K562 (cell line): ENCODE data around the gene METAP1D. TPM values are rescaled to one million over a fixed set of nuclear protein-coding genes. Genes with fewer than 3 reads are reported as not detected.

ENCODE experiments used
- ATAC-seq: fragments of 200-7000 bp; cut with Tn5 transposase; 3 replicates; pipeline ENCODE4 v1.9.1; 2020; ENCODE audit warnings: moderate library complexity
- BruUV-seq: library from RNA; stranded (reverse); fragments of 400-500 nt; replicated peaks from 2 replicates; lab custom pipeline; 2021; lab: Mats Ljungman, UMichigan
- CTCF ChIA-PET: fragments of 300-600 bp; formaldehyde crosslinking; extraction: SDS; loops from one replicate; lab custom pipeline; 2021; ENCODE audit warnings: low intra/inter-chr PET ratio; lab: Yijun Ruan, JAX
- POLR2A ChIA-PET: fragments of 300-600, 350-650 bp; sonication (Branson Sonifier 250); formaldehyde crosslinking; extraction: SDS; loops from one replicate; lab custom pipeline; 2021; ENCODE audit warnings: antibody characterized with exemption, inconsistent platforms; lab: Yijun Ruan, JAX
- DNase-seq, 4 experiments: peaks; one replicate each; pipeline versions ENCODE4 v3.0.0 to v3.0.0-alpha.2; 2011 to 2018; ENCODE audit warnings: low spot score in 3 of 4, mixed read lengths in 3 of 4; ENCODE audit errors: extremely low read depth in 1 of 4
- FAIRE-seq: peaks from 2 replicates; lab custom pipeline; 2011; peaks lifted over from hg19 to GRCh38; lab: Jason Lieb, UNC
- H2AFZ ChIP-seq: 2 replicates; pipeline ENCODE4 v1.6.0; 2011; ENCODE audit warnings: low read depth, low read length, control low read depth, inconsistent platforms
- H3K27ac ChIP-seq: fragments of 200-600 bp; 3 replicates; pipeline ENCODE4 v1.8.0; 2011; ENCODE audit warnings: low read depth, mild to moderate bottlenecking, control low read depth, inconsistent platforms, low read length, moderate library complexity, mixed read lengths; ENCODE audit errors: extremely low read depth
- H3K27me3 ChIP-seq, 2 experiments: fragments of 300-600 bp in 1 of 2; 2 replicates in 1 of 2; 3 replicates in 1 of 2; pipeline versions ENCODE4 v1.6.0 to v1.8.0; 2011; ENCODE audit warnings: inconsistent platforms in 2 of 2, low read length in 2 of 2, mild to moderate bottlenecking in 1 of 2, mixed read lengths in 1 of 2, moderate library complexity in 1 of 2; ENCODE audit not compliant: control insufficient read depth in 2 of 2, insufficient read depth in 2 of 2
- H3K36me3 ChIP-seq: fragments of 300-600 bp; 3 replicates; pipeline ENCODE4 v1.8.0; 2011; ENCODE audit warnings: mild to moderate bottlenecking, low read length, inconsistent platforms; ENCODE audit not compliant: control insufficient read depth, insufficient read depth
- H3K4me1 ChIP-seq, 2 experiments: fragments of 200-600 bp in 1 of 2; replicated peaks in 1 of 2; 2 replicates in 1 of 2; 3 replicates in 1 of 2; pipeline versions ENCODE4 v1.5.1 to v1.8.0; 2011; ENCODE audit warnings: inconsistent platforms in 2 of 2, low read length in 2 of 2, mild to moderate bottlenecking in 1 of 2, mixed read lengths in 1 of 2, moderate library complexity in 1 of 2; ENCODE audit not compliant: control insufficient read depth in 2 of 2, insufficient read depth in 2 of 2
- H3K4me2 ChIP-seq: 2 replicates; pipeline ENCODE4 v1.6.1; 2011; ENCODE audit warnings: low read length, control low read depth, inconsistent platforms, mixed read lengths; ENCODE audit not compliant: insufficient read depth
- H3K4me3 ChIP-seq: fragments of 200-600 bp; sonication (generic), shearing (Covaris generic); 2 replicates; pipeline ENCODE4 v1.5.1; 2016; ENCODE audit warnings: control low read depth, inconsistent platforms
- H3K79me2 ChIP-seq: fragments of 200-600 bp; 3 replicates; pipeline ENCODE4 v1.8.0; 2011; ENCODE audit warnings: low read length, inconsistent platforms; ENCODE audit not compliant: control insufficient read depth, insufficient read depth
- H3K9ac ChIP-seq, 2 experiments: 2 replicates each; pipeline versions ENCODE4 v1.6.0 to v1.6.1; 2011; ENCODE audit warnings: low read depth in 2 of 2, low read length in 2 of 2, control low read depth in 1 of 2, inconsistent platforms in 1 of 2, mild to moderate bottlenecking in 1 of 2, mixed read lengths in 1 of 2; ENCODE audit not compliant: insufficient read depth in 1 of 2
- H3K9me1 ChIP-seq: one replicate; pipeline ENCODE4 v1.6.0; 2011; ENCODE audit warnings: inconsistent platforms, mild to moderate bottlenecking, low read length, moderate library complexity; ENCODE audit not compliant: control insufficient read depth, insufficient read depth
- H3K9me3 ChIP-seq: replicated peaks from 2 replicates; pipeline ENCODE4 v1.5.1; 2011; ENCODE audit warnings: low read depth, low read length, inconsistent platforms; ENCODE audit not compliant: control insufficient read depth, insufficient read depth
- H4K20me1 ChIP-seq: replicated peaks from 2 replicates; pipeline ENCODE4 v1.6.1; 2011; ENCODE audit warnings: low read length, inconsistent platforms, mixed read lengths; ENCODE audit not compliant: control insufficient read depth, insufficient read depth
- DPF2 ChIP-seq: fragments of 450-650 bp; IDR thresholded peaks from 2 replicates; pipeline ENCODE4 v1.6.1; 2016
- MIER1 ChIP-seq: fragments of 450-650 bp; IDR thresholded peaks from 2 replicates; pipeline ENCODE4 v1.6.1; 2016; ENCODE audit warnings: antibody characterized with exemption, mild to moderate bottlenecking, low read depth
- SOX6 ChIP-seq: fragments of 450-650 bp; IDR thresholded peaks from 2 replicates; pipeline ENCODE4 v1.6.1; 2014; ENCODE audit warnings: mild to moderate bottlenecking
- THRAP3 ChIP-seq: fragments of 450-650 bp; IDR thresholded peaks from 2 replicates; pipeline ENCODE4 v1.6.1; 2016; ENCODE audit warnings: mild to moderate bottlenecking, inconsistent platforms, borderline replicate concordance
- ZNF224 ChIP-seq: sonication (generic); formaldehyde crosslinking; IDR thresholded peaks from 2 replicates; pipeline ENCODE4 v1.8.0; 2022; ENCODE audit warnings: mild to moderate bottlenecking, missing genetic modification reagents
- ZNF696 ChIP-seq: fragments of 250-450 bp; sonication (Bioruptor Pico); conservative IDR thresholded peaks from 2 replicates; pipeline ENCODE4 v1.4.0; 2020; ENCODE audit warnings: mild to moderate bottlenecking, moderate library complexity
- WGBS: fragments of 100-300 bp; shearing (Covaris generic); methylation state at CpG from one replicate; pipeline ENCODE4 v1.1.6; 2016; ENCODE audit warnings: low coverage, mixed read lengths; ENCODE audit not compliant: insufficient coverage; ENCODE audit errors: missing lambda C conversion rate; 5-methylcytosine and 5-hydroxymethylcytosine counted together
- in situ Hi-C: fragments of 300-500 bp; cut with MboI; formaldehyde crosslinking; loops from 4 replicates; pipeline ENCODE4 v1.15.0; 2018; ENCODE audit warnings: inconsistent platforms, mixed read lengths
- intact Hi-C: fragments of 100-400 bp; cut with micrococcal nuclease; formaldehyde crosslinking; loops from 2 replicates; pipeline ENCODE4 v1.14.2; 2022
- polyA plus RNA-seq, 8 experiments: library from polyadenylated mRNA; depleted of rRNA in 4 of 8; stranded (reverse) in 5 of 8; unstranded in 3 of 8; fragments of >200 nt; fragmentation: Nextera tagmentation in 2 of 8; fragmentation: Illumina TruSeq in 1 of 8; extraction: Ambion mirVana in 2 of 8; extraction: Trizol in 1 of 8; gene quantifications; 2 replicates each; pipeline versions ENCODE4 v1.2.1 to v1.2.3, GENCODE V29; 2011 to 2014; ENCODE audit warnings: inconsistent platforms in 1 of 8, missing spikeins in 1 of 8
- total RNA-seq, 7 experiments: library from RNA; depleted of rRNA in 6 of 7; stranded (reverse); fragments of >200 nt in 6 of 7; fragmentation: Illumina TruSeq in 2 of 7; extraction: Trizol in 2 of 7; gene quantifications; 2 replicates each; pipeline versions ENCODE4 v1.2.1 to v1.2.3, GENCODE V29; 2011 to 2021; ENCODE audit warnings: low replicate concordance in 1 of 7
- TF ChIP-seq, protein P1 (sequence below), 2 experiments: fragments of 450-650 bp in 1 of 2; IDR thresholded peaks; 2 replicates each; pipeline ENCODE4 v1.6.1; 2011 to 2017; ENCODE audit warnings: low read depth in 2 of 2, antibody characterized with exemption in 1 of 2, borderline replicate concordance in 1 of 2, low read length in 1 of 2, mild to moderate bottlenecking in 1 of 2, mixed read lengths in 1 of 2; ENCODE audit not compliant: control insufficient read depth in 1 of 2

Gene METAP1D
- total and polyA plus RNA-seq, 9 of the 15 experiments (the other 6 are each of a cell fraction or from before 2014, with no cell fraction given), result 8.0 to 23.4 (median 15.7) TPM

- TF ChIP-seq, protein P1, sequence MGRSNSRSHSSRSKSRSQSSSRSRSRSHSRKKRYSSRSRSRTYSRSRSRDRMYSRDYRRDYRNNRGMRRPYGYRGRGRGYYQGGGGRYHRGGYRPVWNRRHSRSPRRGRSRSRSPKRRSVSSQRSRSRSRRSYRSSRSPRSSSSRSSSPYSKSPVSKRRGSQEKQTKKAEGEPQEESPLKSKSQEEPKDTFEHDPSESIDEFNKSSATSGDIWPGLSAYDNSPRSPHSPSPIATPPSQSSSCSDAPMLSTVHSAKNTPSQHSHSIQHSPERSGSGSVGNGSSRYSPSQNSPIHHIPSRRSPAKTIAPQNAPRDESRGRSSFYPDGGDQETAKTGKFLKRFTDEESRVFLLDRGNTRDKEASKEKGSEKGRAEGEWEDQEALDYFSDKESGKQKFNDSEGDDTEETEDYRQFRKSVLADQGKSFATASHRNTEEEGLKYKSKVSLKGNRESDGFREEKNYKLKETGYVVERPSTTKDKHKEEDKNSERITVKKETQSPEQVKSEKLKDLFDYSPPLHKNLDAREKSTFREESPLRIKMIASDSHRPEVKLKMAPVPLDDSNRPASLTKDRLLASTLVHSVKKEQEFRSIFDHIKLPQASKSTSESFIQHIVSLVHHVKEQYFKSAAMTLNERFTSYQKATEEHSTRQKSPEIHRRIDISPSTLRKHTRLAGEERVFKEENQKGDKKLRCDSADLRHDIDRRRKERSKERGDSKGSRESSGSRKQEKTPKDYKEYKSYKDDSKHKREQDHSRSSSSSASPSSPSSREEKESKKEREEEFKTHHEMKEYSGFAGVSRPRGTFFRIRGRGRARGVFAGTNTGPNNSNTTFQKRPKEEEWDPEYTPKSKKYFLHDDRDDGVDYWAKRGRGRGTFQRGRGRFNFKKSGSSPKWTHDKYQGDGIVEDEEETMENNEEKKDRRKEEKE (IDR thresholded peaks at IDR 0.05; ENCODE audit: borderline replicate concordance in 1 of 2, control insufficient read depth in 1 of 2, low read depth in 2 of 2, low read length in 1 of 2), result no peak
- TF ChIP-seq DPF2, result no peak
- TF ChIP-seq ZNF696 (CRISPR knock-in tag), result no peak
- no peak for TF ChIP-seq ZNF224 (CRISPR knock-in tag)
- TF ChIP-seq THRAP3, result no peak
- no peak for TF ChIP-seq SOX6
Measured at GRCh38 chr2:172107690-172108586, 108.2 kb downstream of the METAP1D start (continued).

- no peak overlapping the region for H3K4me3 ChIP-seq
- in situ Hi-C loops (loop anchor here (5.0 to 25.0 kb wide), 4 partner anchors 291 to 1146 kb away; no protein-coding TSS in a partner anchor), intact Hi-C loops (loop anchor here (10.0 kb wide), 1 partner anchor 184 kb away; the partner anchor contains the start of gene HAT1)
- no peak overlapping the region for H3K4me2 ChIP-seq
- no peaks in the 10 kb centered on the region for H3K36me3 ChIP-seq
- POLR2A ChIA-PET, result interaction anchor here (0.6 kb wide), 1 partner anchor 708 kb away, joined by 3 read pairs; no protein-coding TSS in a partner anchor
- H3K9ac ChIP-seq, result 0 out of 4 replicates have a peak overlapping the region, but pooled peaks of 1 of the 2 experiments have one; percentile 24
- H3K9me1 ChIP-seq, result no peaks in the 10 kb centered on the region
- H3K27ac ChIP-seq, result no peak overlapping the region
- no peak overlapping the region for H2AFZ ChIP-seq
- no peak for FAIRE-seq
- whole genome bisulfite sequencing, result 57% methylated on average over 8 of the region's 8 CpGs
- CTCF ChIA-PET, result no interaction called here
- H3K4me1 ChIP-seq, result peaks cover 1 to 32% of the 10 kb centered on the region in 2 experiments; a peak in 4 of 5 replicates
- H3K27me3 ChIP-seq, result no peaks in the 10 kb centered on the region
- H3K9me3 ChIP-seq, result no peaks in the 10 kb centered on the region; the same call in 1 of the 2 replicates
- no peak for TF ChIP-seq MIER1
- TF ChIP-seq, all 486 proteins: peak for 0
- no TSS peak for BruUV-seq
- DNase-seq (no peak), ATAC-seq (no peak)
- H4K20me1 ChIP-seq, result no peaks in the 10 kb centered on the region
- no peaks in the 10 kb centered on the region for H3K79me2 ChIP-seq
Measured at GRCh38 chr2:172108587-172108930, 108.8 kb downstream of the METAP1D start.
